Measurements from ENCODE around the gene RFNG.

RFNG gene

DNA sequence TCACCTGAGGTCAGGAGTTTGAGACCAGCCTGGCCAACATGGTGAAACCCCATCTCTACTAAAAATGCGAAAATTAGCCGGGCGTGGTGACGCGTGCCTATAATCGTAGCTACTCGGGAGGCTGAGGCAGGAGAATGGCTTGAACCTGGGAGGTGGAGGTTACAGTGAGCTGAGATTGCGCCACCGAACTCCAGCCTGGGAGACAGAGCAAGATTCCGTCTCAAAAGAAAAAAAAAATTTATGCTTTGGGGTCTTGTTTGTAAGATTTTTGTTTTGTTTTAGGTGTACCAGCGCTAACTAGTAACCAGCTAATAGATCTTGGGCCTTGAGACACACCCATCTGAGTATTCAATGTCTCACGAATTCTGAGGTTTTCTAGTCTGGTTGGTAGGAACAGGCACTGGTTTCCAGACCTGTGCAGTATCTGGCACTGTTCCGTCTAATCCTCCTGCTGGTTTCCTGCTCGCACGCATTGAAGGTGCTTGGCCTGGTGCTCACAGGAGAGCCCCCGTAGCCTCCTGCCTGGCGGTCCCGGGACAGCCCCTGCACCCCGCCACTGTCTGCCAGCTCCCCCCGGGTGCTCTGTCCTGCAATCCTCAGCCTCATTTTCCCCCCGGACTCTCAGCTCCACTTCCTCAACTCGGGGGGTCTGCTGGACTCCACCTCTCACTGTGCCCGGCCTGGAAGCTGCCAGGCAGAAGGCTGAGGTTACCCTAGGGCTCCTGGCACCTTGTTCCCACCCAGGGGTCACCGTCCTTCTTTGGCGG, 24.6 kb upstream of the RFNG start:
- no peak for DNase-seq (ENCODE audit: low spot score)
- Histone ChIP-seq H3K4me1 (ENCODE audit: control insufficient read depth in 2 of 2, insufficient read depth in 1 of 2, low read depth in 1 of 2, low read length in 2 of 2) (peaks cover 0 to 3% of the 10 kb centered on the region in 2 donors), H3K79me1 (ENCODE audit: low read depth, low read length) (peaks cover 12% of the 10 kb centered on the region), H3K9ac (ENCODE audit: low read depth, low read length, poor library complexity) (no peak overlapping the region), H2BK15ac (ENCODE audit: low read length) (no peak overlapping the region), H3K9me3 (replicated peaks in 1 of 2; ENCODE audit: control insufficient read depth in 2 of 2, insufficient read depth in 1 of 2, low read depth in 1 of 2, low read length in 2 of 2) (peaks cover 0 to 1% of the 10 kb centered on the region in 2 donors), H3K4me3 (ENCODE audit: low read length in 2 of 2) (no peak overlapping the region), H3K14ac (ENCODE audit: low read length) (no peak overlapping the region), H3K4ac (ENCODE audit: low read length) (no peak overlapping the region), H2AFZ (ENCODE audit: low read length) (no peak overlapping the region), H3K27me3 (ENCODE audit: control insufficient read depth in 3 of 3, insufficient read depth in 3 of 3, low read depth in 1 of 3, low read length in 3 of 3) (no peaks in the 10 kb centered on the region), H3K4me2 (ENCODE audit: insufficient read depth, low read length, poor library complexity, severe bottlenecking) (no peak overlapping the region), H3K18ac (ENCODE audit: low read length) (no peak overlapping the region), H2AK5ac (ENCODE audit: low read depth, low read length) (no peak overlapping the region), H3K36me3 (replicated peaks in 1 of 2; ENCODE audit: control insufficient read depth in 2 of 2, insufficient read depth in 2 of 2, low read length in 2 of 2) (peaks cover 26 to 36% of the 10 kb centered on the region in 2 donors), H3K23ac (ENCODE audit: low read depth, low read length, poor library complexity) (no peak overlapping the region), H2BK5ac (ENCODE audit: low read length) (no peak overlapping the region), H2BK12ac (ENCODE audit: low read length) (no peak overlapping the region), H4K91ac (ENCODE audit: low read depth, low read length, poor library complexity) (no peak overlapping the region), H3K27ac (replicated peaks; ENCODE audit: low read length) (peak overlapping the region; percentile 22), H2BK120ac (ENCODE audit: low read depth, low read length) (no peak overlapping the region), H4K8ac (ENCODE audit: low read depth, low read length) (no peak overlapping the region)
- WGBS, 2 donors (ENCODE audit: extremely low coverage in 2 of 2, insufficient read length in 2 of 2, insufficient replicate concordance in 1 of 2) = no CpG with 5 or more reads among the region's 25 CpGs

DNA sequence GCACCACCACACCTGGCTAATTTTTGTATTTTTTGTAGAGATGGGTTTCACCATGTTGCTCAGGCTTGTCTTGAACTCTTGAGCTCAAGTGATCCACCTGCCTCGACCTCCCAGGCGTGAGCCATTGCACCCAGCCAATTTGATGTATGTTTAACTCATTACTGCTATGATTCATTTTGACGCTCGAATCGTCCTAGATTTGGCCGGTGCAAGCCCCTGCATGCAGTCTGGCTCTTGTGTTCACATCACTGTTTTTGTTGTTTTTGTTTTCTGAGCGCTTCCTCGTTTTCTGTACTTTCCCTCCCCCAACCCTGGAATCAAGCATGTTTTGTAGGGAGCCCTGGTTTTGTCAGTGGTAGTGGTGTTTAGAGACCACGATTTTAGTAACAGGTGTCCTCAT, 21.8 kb upstream of the RFNG start:
- no peak overlapping the region for H3K23ac ChIP-seq (ENCODE audit: low read depth, low read length, poor library complexity)
- peaks cover under 1% of the 10 kb centered on the region for H3K79me1 ChIP-seq (ENCODE audit: low read depth, low read length)
- no peaks in the 10 kb centered on the region for H3K27me3 ChIP-seq (ENCODE audit: control insufficient read depth in 3 of 3, insufficient read depth in 3 of 3, low read depth in 1 of 3, low read length in 3 of 3)
- H3K9me3 ChIP-seq (replicated peaks in 1 of 2; ENCODE audit: control insufficient read depth in 2 of 2, insufficient read depth in 1 of 2, low read depth in 1 of 2, low read length in 2 of 2) = no peaks in the 10 kb centered on the region
- peaks cover 0 to 3% of the 10 kb centered on the region in 2 donors for H3K4me1 ChIP-seq (ENCODE audit: control insufficient read depth in 2 of 2, insufficient read depth in 1 of 2, low read depth in 1 of 2, low read length in 2 of 2)
- no peak overlapping the region for H2BK5ac ChIP-seq (ENCODE audit: low read length)
- H3K18ac ChIP-seq (ENCODE audit: low read length) = no peak overlapping the region
- H2BK120ac ChIP-seq (ENCODE audit: low read depth, low read length) = no peak overlapping the region
- no peak overlapping the region for H4K8ac ChIP-seq (ENCODE audit: low read depth, low read length)
- H3K9ac ChIP-seq (ENCODE audit: low read depth, low read length, poor library complexity) = no peak overlapping the region
- H2BK12ac ChIP-seq (ENCODE audit: low read length) = no peak overlapping the region
- no peak overlapping the region for H3K4me3 ChIP-seq (ENCODE audit: low read length in 2 of 2)
- no peak overlapping the region for H2AK5ac ChIP-seq (ENCODE audit: low read depth, low read length)
- no peak overlapping the region for H3K4me2 ChIP-seq (ENCODE audit: insufficient read depth, low read length, poor library complexity, severe bottlenecking)
- no CpG with 5 or more reads among the region's 9 CpGs for WGBS, 2 donors (ENCODE audit: extremely low coverage in 2 of 2, insufficient read length in 2 of 2, insufficient replicate concordance in 1 of 2)
- H4K91ac ChIP-seq (ENCODE audit: low read depth, low read length, poor library complexity) = no peak overlapping the region
- H3K4ac ChIP-seq (ENCODE audit: low read length) = no peak overlapping the region
- no peak overlapping the region for H3K14ac ChIP-seq (ENCODE audit: low read length)
- no peak overlapping the region for H2AFZ ChIP-seq (ENCODE audit: low read length)
- DNase-seq (ENCODE audit: low spot score) = no peak
- H2BK15ac ChIP-seq (ENCODE audit: low read length) = no peak overlapping the region
- peaks cover 5 to 9% of the 10 kb centered on the region in 2 donors for H3K36me3 ChIP-seq (replicated peaks in 1 of 2; ENCODE audit: control insufficient read depth in 2 of 2, insufficient read depth in 2 of 2, low read length in 2 of 2)
- no peak overlapping the region for H3K27ac ChIP-seq (replicated peaks; ENCODE audit: low read length)

DNA sequence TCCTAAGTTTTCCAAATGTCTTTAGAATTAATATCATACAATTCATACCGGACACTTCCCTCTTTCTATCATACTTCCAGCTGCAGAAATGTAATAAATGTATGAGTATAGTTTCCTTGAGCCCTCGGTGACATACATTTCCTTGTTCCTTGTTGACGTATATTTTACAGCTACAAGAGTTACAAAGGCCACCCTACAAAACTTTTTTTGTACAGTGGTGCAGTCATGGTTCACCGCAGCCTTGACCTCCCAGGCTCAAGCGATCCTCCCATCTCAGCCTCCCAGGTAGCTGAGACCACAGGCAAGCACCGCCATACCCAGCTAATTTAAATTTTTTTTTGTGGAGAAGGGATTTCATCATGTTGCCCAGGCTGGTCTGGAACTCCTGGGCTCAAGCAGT, 21.2 kb upstream of the RFNG start:
- no peak overlapping the region for H3K4ac ChIP-seq (ENCODE audit: low read length)
- no peak overlapping the region for H2AK5ac ChIP-seq (ENCODE audit: low read depth, low read length)
- H2BK120ac ChIP-seq (ENCODE audit: low read depth, low read length) = no peak overlapping the region
- no peak for DNase-seq (ENCODE audit: low spot score)
- H3K4me3 ChIP-seq (ENCODE audit: low read length in 2 of 2) = no peak overlapping the region
- no peak overlapping the region for H3K9ac ChIP-seq (ENCODE audit: low read depth, low read length, poor library complexity)
- H4K91ac ChIP-seq (ENCODE audit: low read depth, low read length, poor library complexity) = no peak overlapping the region
- H3K79me1 ChIP-seq (ENCODE audit: low read depth, low read length) = no peaks in the 10 kb centered on the region
- H2BK5ac ChIP-seq (ENCODE audit: low read length) = no peak overlapping the region
- WGBS, 2 donors (ENCODE audit: extremely low coverage in 2 of 2, insufficient read length in 2 of 2, insufficient replicate concordance in 1 of 2) = no CpG with 5 or more reads among the region's 6 CpGs
- H3K4me2 ChIP-seq (ENCODE audit: insufficient read depth, low read length, poor library complexity, severe bottlenecking) = no peak overlapping the region
- H4K8ac ChIP-seq (ENCODE audit: low read depth, low read length) = no peak overlapping the region
- H3K18ac ChIP-seq (ENCODE audit: low read length) = no peak overlapping the region
- H2AFZ ChIP-seq (ENCODE audit: low read length) = no peak overlapping the region
- H3K9me3 ChIP-seq (replicated peaks in 1 of 2; ENCODE audit: control insufficient read depth in 2 of 2, insufficient read depth in 1 of 2, low read depth in 1 of 2, low read length in 2 of 2) = no peaks in the 10 kb centered on the region
- peaks cover 2 to 3% of the 10 kb centered on the region in 2 donors for H3K36me3 ChIP-seq (replicated peaks in 1 of 2; ENCODE audit: control insufficient read depth in 2 of 2, insufficient read depth in 2 of 2, low read length in 2 of 2)
- H3K14ac ChIP-seq (ENCODE audit: low read length) = no peak overlapping the region
- no peak overlapping the region for H3K27ac ChIP-seq (replicated peaks; ENCODE audit: low read length)
- H2BK12ac ChIP-seq (ENCODE audit: low read length) = no peak overlapping the region
- H3K23ac ChIP-seq (ENCODE audit: low read depth, low read length, poor library complexity) = no peak overlapping the region
- no peak overlapping the region for H2BK15ac ChIP-seq (ENCODE audit: low read length)
- no peaks in the 10 kb centered on the region for H3K27me3 ChIP-seq (ENCODE audit: control insufficient read depth in 3 of 3, insufficient read depth in 3 of 3, low read depth in 1 of 3, low read length in 3 of 3)
- peaks cover 0 to 3% of the 10 kb centered on the region in 2 donors for H3K4me1 ChIP-seq (ENCODE audit: control insufficient read depth in 2 of 2, insufficient read depth in 1 of 2, low read depth in 1 of 2, low read length in 2 of 2)

DNA sequence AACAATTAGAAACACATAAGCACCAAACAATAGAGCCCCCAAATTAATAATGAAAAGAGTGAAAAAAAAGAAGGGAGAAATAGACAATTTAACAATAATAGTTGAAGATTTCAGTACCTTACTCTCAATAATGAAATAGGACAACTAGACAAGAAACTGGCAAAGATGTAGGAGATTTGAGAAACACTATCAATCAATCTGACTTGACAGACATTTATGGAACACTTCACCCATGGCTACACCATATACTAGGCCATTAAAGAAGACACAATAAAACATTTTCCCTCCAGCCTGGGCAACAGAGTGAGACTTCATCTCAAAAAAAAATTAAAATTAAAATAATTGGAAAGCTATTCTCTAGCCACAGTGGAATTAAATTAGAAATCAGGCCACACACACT, 19.0 kb upstream of the RFNG start:
- no peak overlapping the region for H3K23ac ChIP-seq (ENCODE audit: low read depth, low read length, poor library complexity)
- H3K36me3 ChIP-seq (replicated peaks in 1 of 2; ENCODE audit: control insufficient read depth in 2 of 2, insufficient read depth in 2 of 2, low read length in 2 of 2) = no peaks in the 10 kb centered on the region
- H2BK5ac ChIP-seq (ENCODE audit: low read length) = no peak overlapping the region
- no peak overlapping the region for H2BK12ac ChIP-seq (ENCODE audit: low read length)
- H3K27me3 ChIP-seq (ENCODE audit: control insufficient read depth in 3 of 3, insufficient read depth in 3 of 3, low read depth in 1 of 3, low read length in 3 of 3) = no peaks in the 10 kb centered on the region
- H3K79me1 ChIP-seq (ENCODE audit: low read depth, low read length) = no peaks in the 10 kb centered on the region
- H3K9me3 ChIP-seq (replicated peaks in 1 of 2; ENCODE audit: control insufficient read depth in 2 of 2, insufficient read depth in 1 of 2, low read depth in 1 of 2, low read length in 2 of 2) = no peaks in the 10 kb centered on the region
- no peak overlapping the region for H4K8ac ChIP-seq (ENCODE audit: low read depth, low read length)
- H3K14ac ChIP-seq (ENCODE audit: low read length) = no peak overlapping the region
- no peak overlapping the region for H3K4me2 ChIP-seq (ENCODE audit: insufficient read depth, low read length, poor library complexity, severe bottlenecking)
- no peak overlapping the region for H3K27ac ChIP-seq (replicated peaks; ENCODE audit: low read length)
- no peak overlapping the region for H3K18ac ChIP-seq (ENCODE audit: low read length)
- H3K9ac ChIP-seq (ENCODE audit: low read depth, low read length, poor library complexity) = no peak overlapping the region
- H4K91ac ChIP-seq (ENCODE audit: low read depth, low read length, poor library complexity) = no peak overlapping the region
- no peak overlapping the region for H2AK5ac ChIP-seq (ENCODE audit: low read depth, low read length)
- no peak overlapping the region for H2AFZ ChIP-seq (ENCODE audit: low read length)
- H2BK120ac ChIP-seq (ENCODE audit: low read depth, low read length) = no peak overlapping the region
- H3K4me3 ChIP-seq (ENCODE audit: low read length in 2 of 2) = no peak overlapping the region
- DNase-seq (ENCODE audit: low spot score) = no peak
- H3K4ac ChIP-seq (ENCODE audit: low read length) = no peak overlapping the region
- H2BK15ac ChIP-seq (ENCODE audit: low read length) = no peak overlapping the region
- H3K4me1 ChIP-seq (ENCODE audit: control insufficient read depth in 2 of 2, insufficient read depth in 1 of 2, low read depth in 1 of 2, low read length in 2 of 2) = peaks cover 0 to 3% of the 10 kb centered on the region in 2 donors

All from neuronal stem cell (in vitro differentiated cells).